Large intestine (tissue), 12 donors: Measurements from ENCODE around the gene NPY4R2. TPM values are rescaled to one million over a fixed set of nuclear protein-coding genes. Genes with fewer than 3 reads are reported as not detected.
"Not testable (repeated sequence)": the region's sequence is repeated elsewhere in the genome, so short reads cannot be mapped to it uniquely, and the experiment has no call there.

Source experiments
- DNase-seq, 2 donors: peaks; one replicate each; pipeline versions ENCODE4 v3.0.0 to v3.0.0-alpha.2; 2013
- H3K27ac ChIP-seq: one replicate; pipeline ENCODE4 v1.5.1; 2013; ENCODE audit warnings: low read length
- H3K27me3 ChIP-seq: 2 replicates; pipeline ENCODE4 v1.6.1; 2013; ENCODE audit warnings: low read length; ENCODE audit not compliant: control insufficient read depth, insufficient read depth
- H3K36me3 ChIP-seq: 2 replicates; pipeline ENCODE4 v1.6.1; 2013; ENCODE audit warnings: low read length; ENCODE audit not compliant: control insufficient read depth, insufficient read depth
- H3K4me1 ChIP-seq: one replicate; pipeline ENCODE4 v1.6.1; 2013; ENCODE audit warnings: low read length; ENCODE audit not compliant: control insufficient read depth, insufficient read depth
- H3K4me3 ChIP-seq: one replicate; pipeline ENCODE4 v1.5.1; 2013; ENCODE audit warnings: low read length
- H3K9me3 ChIP-seq: one replicate; pipeline ENCODE4 v1.6.1; 2013; ENCODE audit warnings: mild to moderate bottlenecking, low read depth, low read length, moderate library complexity; ENCODE audit not compliant: control insufficient read depth
- WGBS: methylation state at CpG from one replicate; pipeline ENCODE4 v1.1.5; 2013; ENCODE audit warnings: low lambda C conversion rate; ENCODE audit not compliant: insufficient coverage; 5-methylcytosine and 5-hydroxymethylcytosine counted together
- long read RNA-seq, 11 donors: transcript quantifications; one replicate each; lab custom pipeline, GENCODE V29; 2026
- polyA plus RNA-seq: library from polyadenylated mRNA; unstranded; fragments of 120-200 nt; gene quantifications from one replicate; pipeline ENCODE4 v1.2.1, GENCODE V29; 2013

The NPY4R2 gene
- polyA plus RNA-seq = 0.79 TPM
- long read RNA-seq, donor 1 = 0 reads
- long read RNA-seq, donor 2 = 0 reads
- long read RNA-seq, donor 3 = 0 reads
- long read RNA-seq, donor 4 = 0 reads
- long read RNA-seq, donor 5 = 0 reads
- long read RNA-seq, donor 6 = 0 reads
- long read RNA-seq, donor 7 = 0 reads
- long read RNA-seq, donor 8 = 0 reads
- long read RNA-seq, donor 9 = 0 reads
- long read RNA-seq, donor 10 = 0 reads
- long read RNA-seq, donor 11 = 0 reads

- H3K36me3 ChIP-seq, H3K4me1 ChIP-seq, H3K27me3 ChIP-seq, H3K9me3 ChIP-seq, DNase-seq, H3K27ac ChIP-seq, H3K4me3 ChIP-seq: not testable (repeated sequence)
- no CpG with 5 or more reads among the region's 35 CpGs for WGBS
Measured at GRCh38 chr10:47918475-47918874, at the start of gene NPY4R2. Gene NPY4R2, plus strand, starts transcription at chr10:47918662. Its CDS starts 3,326 bp downstream, at chr10:47921988.

- WGBS = no CpG with 5 or more reads among the region's 8 CpGs
- H3K4me1 ChIP-seq, DNase-seq, H3K27ac ChIP-seq, H3K9me3 ChIP-seq, H3K27me3 ChIP-seq, H3K36me3 ChIP-seq, H3K4me3 ChIP-seq: not testable (repeated sequence)
Measured at GRCh38 chr10:47870887-47871286, 47.6 kb upstream of the NPY4R2 start.

GRCh38 chr10:47871485-47872180 is 46.8 kb upstream of the NPY4R2 start:
- not testable (repeated sequence) for H3K9me3 ChIP-seq, DNase-seq, H3K36me3 ChIP-seq, H3K27me3 ChIP-seq, H3K27ac ChIP-seq, H3K4me3 ChIP-seq, H3K4me1 ChIP-seq
- no CpG with 5 or more reads among the region's 8 CpGs for WGBS

GRCh38 chr10:47872236-47872635 is 46.2 kb upstream of the NPY4R2 start:
- not testable (repeated sequence) for H3K4me3 ChIP-seq, H3K36me3 ChIP-seq, DNase-seq, H3K9me3 ChIP-seq, H3K27me3 ChIP-seq, H3K4me1 ChIP-seq, H3K27ac ChIP-seq
- WGBS = no CpG with 5 or more reads among the region's 5 CpGs

GRCh38 chr10:47884239-47884638 is 34.2 kb upstream of the NPY4R2 start:
- H3K9me3 ChIP-seq, H3K4me1 ChIP-seq, DNase-seq, H3K27me3 ChIP-seq, H3K27ac ChIP-seq, H3K36me3 ChIP-seq, H3K4me3 ChIP-seq: not testable (repeated sequence)
- WGBS = no CpG with 5 or more reads among the region's 3 CpGs

- not testable (repeated sequence) for H3K9me3 ChIP-seq, H3K4me3 ChIP-seq, H3K4me1 ChIP-seq, H3K27ac ChIP-seq, H3K27me3 ChIP-seq, H3K36me3 ChIP-seq, DNase-seq
- WGBS = no CpG with 5 or more reads among the region's 3 CpGs
Measured at GRCh38 chr10:47884934-47885333, 33.5 kb upstream of the NPY4R2 start.

- not testable (repeated sequence) for H3K9me3 ChIP-seq, DNase-seq, H3K27ac ChIP-seq, H3K27me3 ChIP-seq, H3K4me3 ChIP-seq, H3K36me3 ChIP-seq, H3K4me1 ChIP-seq
- WGBS = no CpG with 5 or more reads among the region's 2 CpGs
Measured at GRCh38 chr10:47886356-47886755, 32.1 kb upstream of the NPY4R2 start.

GRCh38 chr10:47886827-47887226 is 31.6 kb upstream of the NPY4R2 start:
- H3K27ac ChIP-seq, H3K4me1 ChIP-seq, H3K4me3 ChIP-seq, H3K9me3 ChIP-seq, DNase-seq, H3K36me3 ChIP-seq, H3K27me3 ChIP-seq: not testable (repeated sequence)
- no CpG with 5 or more reads among the region's 4 CpGs for WGBS

- not testable (repeated sequence) for H3K4me3 ChIP-seq, H3K27ac ChIP-seq, H3K4me1 ChIP-seq, DNase-seq, H3K36me3 ChIP-seq, H3K27me3 ChIP-seq, H3K9me3 ChIP-seq
Measured at GRCh38 chr10:47890737-47891136, 27.7 kb upstream of the NPY4R2 start.

GRCh38 chr10:47892494-47893261 is 25.8 kb upstream of the NPY4R2 start:
- not testable (repeated sequence) for H3K36me3 ChIP-seq, H3K9me3 ChIP-seq, H3K27me3 ChIP-seq, H3K4me3 ChIP-seq, H3K27ac ChIP-seq, DNase-seq, H3K4me1 ChIP-seq
- no CpG with 5 or more reads among the region's 2 CpGs for WGBS
